LNCaP clone FGC (cell line): Measurements from ENCODE around the gene HS6ST2.
A peak's percentile ranks its signal among the peaks of the same experiment; 100 is the strongest.

Source experiments
- DNase-seq: peaks from one replicate; pipeline ENCODE4 v3.0.0-alpha.2; 2011; ENCODE audit warnings: low read depth
- H3K4me3 ChIP-seq: 2 replicates; pipeline ENCODE4 v1.5.1; 2011; ENCODE audit warnings: mild to moderate bottlenecking, low read depth, low read length, control low read depth
- TF ChIP-seq, protein P1 (sequence below): IDR thresholded peaks from 2 replicates; pipeline ENCODE4 v1.5.1; 2012; ENCODE audit warnings: mild to moderate bottlenecking; ENCODE audit not compliant: control insufficient read depth, insufficient read depth; ENCODE audit errors: extremely low read depth

The HS6ST2 gene

DNA sequence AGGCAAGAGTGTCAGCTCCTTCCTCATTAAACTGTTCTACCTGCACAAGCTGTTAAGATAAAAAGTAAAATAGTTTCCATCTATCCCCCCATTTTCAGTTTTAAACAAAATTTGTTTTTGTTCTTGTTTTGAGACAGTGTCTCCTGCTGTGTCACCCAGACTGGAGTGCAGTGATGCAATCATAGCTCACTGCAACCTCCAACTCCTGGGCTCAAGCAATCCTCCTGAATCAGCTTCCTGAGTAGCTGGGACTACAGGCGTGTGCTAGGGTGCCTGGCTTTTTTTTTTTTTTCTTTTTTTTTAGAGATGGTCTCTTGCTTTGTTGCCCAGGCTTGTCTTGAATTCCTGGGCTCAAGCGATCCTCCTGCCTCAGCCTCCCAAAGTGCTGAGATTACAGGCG lies 105.4 kb downstream of the HS6ST2 start:
- no peak overlapping the region for H3K4me3 ChIP-seq
- DNase-seq = no peak
- TF ChIP-seq, protein P1, sequence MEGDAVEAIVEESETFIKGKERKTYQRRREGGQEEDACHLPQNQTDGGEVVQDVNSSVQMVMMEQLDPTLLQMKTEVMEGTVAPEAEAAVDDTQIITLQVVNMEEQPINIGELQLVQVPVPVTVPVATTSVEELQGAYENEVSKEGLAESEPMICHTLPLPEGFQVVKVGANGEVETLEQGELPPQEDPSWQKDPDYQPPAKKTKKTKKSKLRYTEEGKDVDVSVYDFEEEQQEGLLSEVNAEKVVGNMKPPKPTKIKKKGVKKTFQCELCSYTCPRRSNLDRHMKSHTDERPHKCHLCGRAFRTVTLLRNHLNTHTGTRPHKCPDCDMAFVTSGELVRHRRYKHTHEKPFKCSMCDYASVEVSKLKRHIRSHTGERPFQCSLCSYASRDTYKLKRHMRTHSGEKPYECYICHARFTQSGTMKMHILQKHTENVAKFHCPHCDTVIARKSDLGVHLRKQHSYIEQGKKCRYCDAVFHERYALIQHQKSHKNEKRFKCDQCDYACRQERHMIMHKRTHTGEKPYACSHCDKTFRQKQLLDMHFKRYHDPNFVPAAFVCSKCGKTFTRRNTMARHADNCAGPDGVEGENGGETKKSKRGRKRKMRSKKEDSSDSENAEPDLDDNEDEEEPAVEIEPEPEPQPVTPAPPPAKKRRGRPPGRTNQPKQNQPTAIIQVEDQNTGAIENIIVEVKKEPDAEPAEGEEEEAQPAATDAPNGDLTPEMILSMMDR = no peak

- no peak overlapping the region for H3K4me3 ChIP-seq
- DNase-seq = no peak
- TF ChIP-seq, protein P1 = no peak
These were observed 110.0 kb downstream of the HS6ST2 start for GRCh38 chrX:132848296-132848970.

GRCh38 chrX:132843363-132843762 lies 115.1 kb downstream of the HS6ST2 start:
- no peak overlapping the region for H3K4me3 ChIP-seq
- TF ChIP-seq, protein P1 = no peak
- no peak for DNase-seq

GRCh38 chrX:132842460-132843238 lies 115.8 kb downstream of the HS6ST2 start:
- TF ChIP-seq, protein P1 = no peak
- peak; percentile 90 for DNase-seq
- no peak overlapping the region for H3K4me3 ChIP-seq

DNA sequence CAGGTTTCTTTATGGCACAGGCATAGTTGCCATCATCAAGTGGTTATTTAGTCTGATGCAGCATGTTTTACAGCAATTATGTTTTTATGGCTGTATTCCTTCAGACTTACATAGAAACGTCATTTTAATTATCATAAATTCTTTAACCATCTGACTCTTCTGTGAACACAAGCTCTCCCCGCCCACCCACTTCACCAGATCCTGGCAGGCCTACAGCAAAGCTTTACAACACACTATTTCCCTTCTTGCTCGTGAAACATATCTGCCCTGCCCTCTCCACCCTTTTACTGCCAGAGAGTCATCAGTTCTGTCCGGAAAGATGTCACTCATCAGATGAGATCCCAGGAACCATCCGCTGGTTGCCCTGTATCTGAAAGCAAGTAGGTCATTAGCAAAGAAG lies 120.5 kb downstream of the HS6ST2 start:
- DNase-seq = no peak
- TF ChIP-seq, protein P1 = no peak
- H3K4me3 ChIP-seq = no peak overlapping the region

- no peak for DNase-seq
- TF ChIP-seq, protein P1 = no peak
- no peak overlapping the region for H3K4me3 ChIP-seq
These were observed 121.3 kb downstream of the HS6ST2 start for GRCh38 chrX:132837126-132837525.
